ENCODE results near the gene SLCO2B1.

SLCO2B1 gene

DNA sequence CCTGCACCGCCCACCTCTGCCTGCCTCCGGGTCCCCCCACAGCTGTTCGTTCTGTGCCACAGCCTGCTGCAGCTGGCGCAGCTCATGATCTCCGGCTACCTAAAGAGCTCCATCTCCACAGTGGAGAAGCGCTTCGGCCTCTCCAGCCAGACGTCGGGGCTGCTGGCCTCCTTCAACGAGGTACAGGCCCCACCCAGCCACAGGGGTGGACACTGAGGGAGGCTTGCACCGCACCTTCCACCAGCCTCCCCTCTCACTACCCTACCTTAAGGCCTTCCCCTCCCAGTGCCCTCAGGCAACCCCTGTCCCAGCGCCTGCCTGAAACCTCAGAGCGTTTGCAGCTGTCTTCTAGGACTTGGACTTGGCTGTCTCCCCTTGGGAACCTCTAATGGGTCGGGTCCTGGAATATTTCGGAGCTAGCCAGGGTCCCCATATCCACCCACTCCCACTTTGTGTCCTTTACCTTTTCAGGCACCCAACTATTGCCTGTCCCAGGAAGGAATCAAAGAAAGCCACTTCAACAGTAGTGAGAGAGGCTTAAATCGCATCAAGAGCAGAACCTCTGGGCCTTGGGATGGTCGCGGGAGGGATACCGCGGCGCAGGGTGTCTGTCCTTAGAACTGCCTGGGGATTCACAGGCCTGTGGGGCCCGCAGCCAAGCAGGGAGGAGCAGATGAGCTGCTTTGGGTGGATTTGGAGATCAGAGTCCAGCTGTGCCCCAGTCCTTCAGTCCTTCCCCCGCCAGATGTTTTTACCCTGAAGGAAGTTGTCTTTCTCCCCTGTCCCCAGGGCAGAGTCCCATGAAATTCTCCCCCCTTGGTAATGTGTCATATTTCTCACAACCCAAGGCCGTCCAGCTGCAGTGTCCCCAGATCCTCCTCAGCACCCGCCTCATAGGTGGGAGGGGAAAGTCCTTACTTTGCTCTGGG, 13.3 kb downstream of the SLCO2B1 start:
- DNase-seq, result no peak

DNA sequence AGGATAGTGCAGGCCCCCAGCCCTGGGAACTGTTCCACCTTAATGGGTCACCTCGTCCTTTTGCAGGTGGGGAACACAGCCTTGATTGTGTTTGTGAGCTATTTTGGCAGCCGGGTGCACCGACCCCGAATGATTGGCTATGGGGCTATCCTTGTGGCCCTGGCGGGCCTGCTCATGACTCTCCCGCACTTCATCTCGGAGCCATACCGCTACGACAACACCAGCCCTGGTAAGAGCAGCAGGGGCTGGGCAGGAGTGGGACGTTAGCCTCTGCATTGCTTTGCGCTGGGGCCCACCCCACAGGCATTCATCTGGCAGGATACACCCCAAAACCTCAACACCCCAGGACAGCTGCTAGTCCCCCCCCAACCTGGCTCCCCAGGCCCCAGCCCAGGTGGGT, 14.8 kb downstream of the SLCO2B1 start:
- DNase-seq, result no peak

DNA sequence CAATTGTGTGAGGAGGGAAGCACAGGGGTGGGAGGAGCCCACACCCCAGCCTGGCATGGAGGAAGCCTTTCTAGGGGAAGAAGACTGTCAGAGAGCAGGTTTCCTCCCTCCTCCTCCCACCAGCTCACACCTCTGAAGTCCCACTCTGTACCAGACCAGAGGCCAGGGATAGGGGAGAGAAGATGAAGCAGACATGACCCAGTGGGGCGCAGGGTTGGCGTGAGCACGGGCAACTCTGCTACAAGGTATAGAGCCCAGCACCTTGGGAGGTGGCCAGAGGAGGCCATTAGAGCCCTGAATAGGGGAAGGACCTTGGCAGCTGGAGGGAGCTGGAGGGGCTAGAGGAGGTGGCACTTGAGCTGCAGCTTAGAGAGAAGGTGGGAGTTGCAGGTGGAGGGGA, 15.9 kb downstream of the SLCO2B1 start:
- DNase-seq, result no peak

DNA sequence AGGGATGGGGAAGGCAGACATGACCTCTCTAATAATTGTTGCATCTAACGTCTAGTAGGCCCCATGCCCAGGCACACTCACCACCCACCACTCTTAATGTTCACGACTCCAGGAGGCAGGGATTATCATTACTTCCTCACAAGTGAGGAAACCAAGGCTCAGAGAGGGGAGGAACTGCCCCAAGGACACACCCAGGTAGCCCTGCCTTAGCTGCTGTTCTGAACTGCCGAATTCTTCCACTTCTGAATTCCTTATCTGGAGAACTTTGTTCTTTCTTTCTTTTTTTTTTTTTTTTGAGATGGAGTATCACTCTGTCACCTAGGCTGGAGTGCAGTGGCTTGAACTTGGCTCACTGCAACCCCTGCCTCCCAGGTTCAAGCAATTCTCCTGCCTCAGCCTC, 16.7 kb downstream of the SLCO2B1 start:
- DNase-seq, result no peak

DNA sequence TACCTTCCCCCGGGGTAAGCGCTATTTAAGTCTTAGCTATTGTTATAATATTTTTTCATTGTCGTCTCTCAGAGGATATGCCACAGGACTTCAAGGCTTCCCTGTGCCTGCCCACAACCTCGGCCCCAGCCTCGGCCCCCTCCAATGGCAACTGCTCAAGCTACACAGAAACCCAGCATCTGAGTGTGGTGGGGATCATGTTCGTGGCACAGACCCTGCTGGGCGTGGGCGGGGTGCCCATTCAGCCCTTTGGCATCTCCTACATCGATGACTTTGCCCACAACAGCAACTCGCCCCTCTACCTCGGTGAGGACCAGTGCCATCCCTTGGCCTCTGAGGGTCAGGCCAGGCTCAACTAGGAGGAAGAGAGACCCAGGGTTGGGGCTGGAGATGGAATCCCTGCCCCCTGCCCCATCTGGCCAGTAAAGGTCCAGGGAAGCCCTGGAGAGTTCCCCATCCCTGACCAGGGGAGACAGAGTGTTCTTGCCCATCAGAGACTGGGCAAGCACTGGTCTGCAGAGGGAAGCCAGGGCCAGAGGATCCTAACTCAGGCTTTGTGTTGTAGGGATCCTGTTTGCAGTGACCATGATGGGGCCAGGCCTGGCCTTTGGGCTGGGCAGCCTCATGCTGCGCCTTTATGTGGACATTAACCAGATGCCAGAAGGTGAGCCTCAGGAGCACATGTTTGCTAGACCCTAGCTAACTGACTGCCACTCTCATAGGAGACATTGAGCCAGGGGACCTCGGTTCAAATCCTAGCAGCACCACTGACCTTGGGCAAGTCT, 18.4 kb downstream of the SLCO2B1 start:
- no peak for DNase-seq

DNA sequence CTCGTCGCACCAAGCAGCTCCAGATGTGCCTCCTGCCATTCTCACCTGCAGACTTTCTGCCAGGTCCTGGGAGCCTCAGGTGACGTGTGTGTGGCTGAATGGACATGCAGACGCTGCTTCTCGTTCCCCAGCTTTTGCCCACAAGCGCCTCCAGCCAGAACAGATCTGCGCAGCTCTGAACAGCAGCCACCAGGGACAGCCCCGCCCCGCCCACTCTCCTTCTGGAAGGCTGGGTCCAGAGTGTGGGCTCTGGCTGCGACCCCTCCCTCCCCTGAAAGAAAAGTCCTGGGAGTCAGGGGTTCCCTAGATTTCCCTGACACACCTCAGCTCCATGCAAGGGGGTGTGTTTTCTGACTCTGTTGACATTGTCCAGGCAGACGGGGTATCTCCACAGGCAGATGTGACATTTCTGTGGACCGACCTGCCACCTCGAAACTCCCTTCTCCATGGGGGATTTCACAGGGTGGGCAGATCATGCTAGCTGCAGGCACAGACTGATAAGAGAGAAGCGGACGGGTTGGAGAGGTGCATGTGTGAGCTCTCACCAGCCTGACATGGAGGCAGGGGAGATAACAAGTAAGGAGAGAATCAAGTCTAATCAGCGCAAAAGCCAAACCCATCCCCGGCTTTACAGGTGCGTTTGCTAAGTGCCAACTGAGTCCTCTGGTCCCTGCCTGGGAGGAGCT, 19.8 kb downstream of the SLCO2B1 start:
- no peak for DNase-seq

DNA sequence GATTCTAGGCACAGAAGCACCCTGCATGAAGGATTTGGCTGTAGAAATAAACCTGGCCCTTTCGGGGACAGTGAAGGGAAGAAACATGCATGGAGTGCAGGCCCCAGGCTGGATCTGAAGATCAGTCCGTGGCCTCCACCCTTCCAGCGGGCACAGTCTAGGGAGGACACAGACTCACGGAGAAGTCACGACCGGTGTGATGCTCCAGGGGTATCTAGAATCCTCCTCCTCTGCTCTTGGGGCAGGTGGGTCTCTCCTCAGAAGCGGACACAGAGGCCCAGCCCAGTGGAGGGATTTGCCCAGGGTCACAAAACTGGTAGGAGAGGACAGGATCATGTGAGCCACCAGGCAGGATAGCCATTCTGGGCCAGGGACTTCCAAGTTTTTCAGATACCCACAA, 22.4 kb downstream of the SLCO2B1 start:
- no peak for DNase-seq

DNA sequence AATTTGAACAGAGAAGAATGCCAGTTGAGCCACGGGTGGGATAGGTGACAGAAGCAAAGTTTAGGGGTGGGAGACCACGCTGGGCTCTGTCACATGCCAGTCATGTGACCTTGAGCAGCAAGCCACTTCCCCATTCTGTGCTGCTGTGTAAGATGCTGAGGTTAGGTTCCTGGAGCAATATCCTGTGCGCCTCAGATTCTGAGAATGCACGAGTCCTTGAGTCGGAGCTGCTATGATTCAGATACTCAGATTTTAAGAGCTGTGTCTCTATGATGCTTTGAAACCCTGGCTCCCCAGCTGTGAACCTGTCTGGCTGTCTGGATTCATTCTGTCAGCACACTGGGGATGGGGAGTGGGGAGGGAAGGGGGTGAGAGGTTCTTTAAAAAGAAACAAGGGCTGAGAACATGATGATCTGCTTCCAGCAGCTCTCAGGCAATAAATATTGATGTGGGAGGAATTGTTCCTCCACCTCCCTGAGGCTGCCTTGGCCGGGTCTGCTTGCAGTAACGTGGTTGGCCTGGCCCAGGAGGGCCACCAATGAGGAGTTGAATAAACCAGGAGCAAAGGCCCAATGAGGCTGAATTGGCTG, 24.0 kb downstream of the SLCO2B1 start:
- no peak for DNase-seq

DNA sequence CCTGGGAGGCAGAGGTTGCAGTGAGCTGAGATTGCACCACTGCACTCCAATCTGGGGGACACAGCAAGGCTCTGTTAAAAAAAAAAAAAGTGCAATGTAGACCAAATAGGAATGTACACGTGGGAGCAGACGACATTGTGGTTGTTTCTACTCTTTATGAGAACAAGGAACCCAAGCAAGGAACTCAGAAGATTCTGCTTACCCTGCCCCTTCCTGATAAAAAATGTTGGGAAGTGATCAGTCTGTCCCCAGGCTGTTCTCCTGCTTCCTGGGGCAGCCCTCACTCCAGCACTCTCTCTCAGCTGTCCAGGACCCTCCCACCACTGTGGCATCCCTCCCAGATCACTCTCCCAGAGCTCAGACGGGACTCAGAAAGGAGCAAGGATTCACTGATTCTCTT, 31.8 kb downstream of the SLCO2B1 start:
- no peak for DNase-seq

DNA sequence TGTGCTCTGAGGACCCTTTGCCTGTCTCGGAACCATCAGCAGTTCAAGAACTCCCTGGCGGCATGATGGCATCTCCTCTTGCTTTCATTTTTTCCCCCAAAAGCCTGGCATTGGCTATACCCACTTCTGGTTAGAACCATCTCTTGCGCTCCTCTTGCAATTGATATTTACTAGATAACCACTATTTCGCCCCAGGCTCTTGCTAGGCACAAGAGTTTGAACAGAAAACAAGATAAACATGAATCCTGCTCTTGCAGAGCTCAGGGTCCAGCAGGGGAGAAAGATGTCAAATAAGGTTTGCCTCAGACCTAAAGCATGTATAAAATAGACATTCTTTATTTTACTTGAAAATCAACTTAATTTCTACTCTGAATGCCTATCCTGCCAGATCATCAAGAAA, 33.1 kb downstream of the SLCO2B1 start:
- no peak for DNase-seq

DNA sequence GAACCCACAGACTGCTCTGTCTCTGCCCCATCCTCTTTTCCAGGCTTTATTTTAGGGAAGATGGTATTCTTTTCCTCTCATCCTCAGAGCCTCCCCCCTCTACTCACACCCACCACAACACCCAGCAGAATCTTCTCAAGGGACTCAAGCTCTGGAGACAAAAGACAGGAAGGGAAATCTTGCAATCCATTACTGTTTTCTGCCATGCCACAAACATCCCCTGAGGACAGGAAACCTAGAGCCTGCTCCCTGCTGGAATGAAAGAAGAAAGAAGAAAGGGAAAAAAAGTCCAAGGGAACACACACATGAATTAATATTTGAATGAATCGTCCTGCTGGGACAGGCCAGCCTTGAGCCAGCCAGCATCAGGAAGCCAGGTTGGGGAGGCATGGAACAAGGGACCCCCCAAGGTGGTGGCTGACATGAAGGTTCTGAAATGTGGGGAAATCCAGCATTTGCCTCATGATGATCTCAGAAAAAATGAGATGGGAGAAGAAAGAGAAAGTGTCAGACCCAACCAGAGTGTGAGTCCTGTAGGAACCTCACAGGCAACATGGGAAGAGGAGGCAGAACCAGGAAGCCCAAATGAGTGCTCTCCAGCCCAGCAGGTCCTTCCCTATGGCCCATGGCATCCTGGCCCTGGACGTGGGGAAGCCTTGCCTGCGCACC, 34.0 kb downstream of the SLCO2B1 start:
- no peak for DNase-seq

DNA sequence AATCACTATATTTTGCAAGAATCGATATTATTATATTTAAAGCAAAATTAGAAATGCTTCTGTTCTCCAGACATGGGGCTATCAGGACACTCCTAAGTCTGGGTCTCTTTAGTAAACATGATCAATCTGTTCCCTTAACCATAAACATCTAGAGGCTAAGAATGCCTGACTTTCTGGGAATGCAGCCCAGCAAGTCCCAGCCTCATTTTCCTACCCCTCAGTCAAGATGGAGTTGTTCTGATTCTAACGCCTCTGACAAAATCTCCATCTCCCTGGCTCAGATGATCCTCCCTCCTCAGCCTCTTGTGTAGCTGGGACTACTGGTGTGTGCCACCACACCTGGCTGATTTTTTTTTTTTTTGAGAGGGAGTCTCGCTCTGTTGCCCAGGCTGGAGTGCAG, 35.0 kb downstream of the SLCO2B1 start:
- no peak for DNase-seq

DNA sequence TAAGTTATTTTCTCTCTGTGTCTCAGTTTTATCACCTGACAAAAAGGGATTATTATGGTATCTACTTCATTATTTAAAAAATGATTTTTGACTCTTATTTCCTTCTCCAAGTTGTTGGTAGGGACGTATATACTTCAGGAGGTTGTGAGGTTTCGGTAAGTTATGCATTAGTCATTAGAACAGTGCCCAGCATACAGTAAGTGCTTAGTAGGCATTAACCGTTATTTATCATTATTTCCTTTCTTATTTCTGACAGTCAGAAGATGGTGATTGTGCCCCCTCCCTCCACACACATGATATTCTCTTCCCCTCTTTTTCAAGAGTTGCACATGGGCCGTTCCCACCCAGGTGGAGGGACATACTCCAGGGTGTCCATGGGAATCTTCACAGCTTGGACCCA, 36.1 kb downstream of the SLCO2B1 start:
- no peak for DNase-seq

DNA sequence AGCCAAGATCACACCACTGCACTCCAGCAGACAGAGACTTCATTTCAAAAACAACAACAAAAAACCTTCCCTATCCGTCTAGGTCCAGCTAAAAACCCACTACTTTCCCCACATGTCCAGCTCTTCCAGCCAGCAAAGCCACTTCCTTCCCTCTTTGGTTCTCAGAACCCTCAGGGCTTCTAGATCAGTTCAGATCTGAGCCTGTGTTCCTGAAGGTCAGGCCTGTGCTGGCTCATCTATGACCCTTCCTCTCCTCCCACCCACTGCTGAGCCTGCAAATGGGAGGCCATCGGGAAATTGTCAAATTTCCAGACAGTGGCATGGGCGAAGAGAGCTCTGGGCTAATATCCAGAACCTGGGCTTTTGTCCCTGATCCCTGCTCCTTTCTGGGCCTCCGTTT, 37.8 kb downstream of the SLCO2B1 start:
- DNase-seq, result no peak

DNA sequence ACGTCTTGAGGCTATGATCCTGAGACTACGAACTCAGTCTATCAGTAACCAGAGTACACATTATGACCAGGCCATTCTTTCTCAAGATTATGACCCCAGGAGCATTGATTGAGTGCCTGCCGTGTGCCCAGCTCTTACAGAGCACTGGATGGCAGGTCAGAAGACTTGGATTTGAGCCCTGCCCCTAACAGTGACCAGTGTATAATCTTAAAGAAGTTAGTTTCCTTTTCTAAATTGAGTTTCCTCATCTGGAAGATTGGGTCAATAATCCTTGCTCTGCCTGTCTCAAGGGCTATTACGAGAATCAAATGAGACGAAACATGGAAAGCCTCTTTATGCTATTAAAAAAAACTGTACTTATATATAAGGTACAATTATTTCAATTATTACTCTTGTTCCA, 38.2 kb downstream of the SLCO2B1 start:
- no peak for DNase-seq

DNA sequence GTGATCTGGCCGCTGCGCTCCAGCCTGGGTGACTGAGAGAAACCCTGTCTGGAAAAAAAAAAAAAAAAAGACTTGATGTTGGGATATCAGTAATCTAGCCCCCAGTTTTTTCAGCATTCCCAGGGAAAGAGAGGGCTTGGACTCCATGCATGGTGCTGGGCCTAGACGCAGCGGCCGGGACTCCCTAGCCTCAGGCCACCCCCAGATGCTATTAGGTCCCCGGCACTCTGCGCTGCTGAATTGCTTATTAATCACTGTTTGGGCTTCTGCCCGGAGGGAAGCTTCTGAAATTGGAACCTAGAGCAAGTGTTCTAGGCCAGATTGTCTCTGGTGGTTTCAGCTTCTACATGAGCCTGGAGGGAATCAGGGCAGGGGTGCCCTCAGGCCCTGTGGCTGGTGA, 39.0 kb downstream of the SLCO2B1 start:
- no peak for DNase-seq

DNA sequence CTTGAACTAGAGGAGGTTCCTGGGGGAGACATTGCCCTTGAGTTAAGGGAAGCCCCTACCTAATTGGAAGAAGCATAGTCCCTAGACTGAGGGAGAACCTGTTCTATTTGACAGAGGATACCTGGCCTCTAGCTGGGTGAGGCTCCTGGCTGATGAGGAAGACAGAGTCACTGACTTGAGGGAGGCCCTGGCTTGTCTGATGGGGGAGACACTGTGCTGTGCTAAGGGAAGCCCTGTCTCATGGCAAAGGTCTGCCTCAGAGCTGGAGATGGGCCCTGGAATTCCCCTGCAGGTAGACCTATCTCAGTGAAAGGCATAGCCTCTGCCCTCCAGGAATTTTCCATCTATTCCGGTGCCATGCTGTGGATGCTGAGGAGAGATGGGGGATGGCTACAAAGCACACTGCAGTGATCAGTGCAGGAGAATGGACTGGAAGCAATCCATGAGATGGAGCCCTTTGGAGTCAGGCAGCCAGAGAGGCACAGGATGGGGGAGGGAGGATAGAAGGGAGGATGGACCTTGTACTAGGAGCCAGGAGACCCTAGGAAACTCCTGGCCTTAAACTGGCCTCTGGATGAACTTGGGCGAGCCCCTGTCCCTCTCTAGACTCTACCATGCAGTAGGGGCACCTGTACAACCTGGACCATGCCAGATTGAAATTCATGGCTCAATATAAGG, 39.9 kb downstream of the SLCO2B1 start:
- no peak for DNase-seq

DNA sequence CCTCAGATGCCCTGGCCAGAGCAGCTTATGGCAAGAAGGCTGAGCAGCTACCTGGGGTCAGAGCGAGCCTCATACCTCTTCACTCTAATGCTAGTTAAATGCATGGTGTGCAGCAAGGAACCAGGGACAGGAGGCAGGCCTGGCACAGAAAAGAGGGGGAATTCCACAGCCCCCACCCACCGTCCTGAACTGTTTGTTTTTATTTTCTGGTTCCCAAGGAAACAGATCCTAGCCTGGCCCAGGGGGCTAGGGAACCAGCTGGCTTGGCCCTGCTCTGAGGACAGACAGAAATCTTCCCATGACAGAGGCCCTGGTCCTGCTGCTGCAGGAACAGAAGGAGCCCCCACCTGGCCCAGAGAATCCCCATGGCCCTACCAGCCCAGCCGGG, 40.4 kb downstream of the SLCO2B1 start:
- no peak for DNase-seq

DNA sequence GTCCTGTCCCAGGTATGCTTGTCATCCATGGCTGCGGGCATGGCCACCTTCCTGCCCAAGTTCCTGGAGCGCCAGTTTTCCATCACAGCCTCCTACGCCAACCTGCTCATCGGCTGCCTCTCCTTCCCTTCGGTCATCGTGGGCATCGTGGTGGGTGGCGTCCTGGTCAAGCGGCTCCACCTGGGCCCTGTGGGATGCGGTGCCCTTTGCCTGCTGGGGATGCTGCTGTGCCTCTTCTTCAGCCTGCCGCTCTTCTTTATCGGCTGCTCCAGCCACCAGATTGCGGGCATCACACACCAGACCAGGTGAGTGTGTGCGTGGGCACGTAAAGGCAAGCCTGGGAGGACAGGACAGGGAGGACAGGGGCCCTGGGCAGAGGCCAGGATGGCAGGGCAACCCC, 42.4 kb downstream of the SLCO2B1 start:
- DNase-seq, result no peak

DNA sequence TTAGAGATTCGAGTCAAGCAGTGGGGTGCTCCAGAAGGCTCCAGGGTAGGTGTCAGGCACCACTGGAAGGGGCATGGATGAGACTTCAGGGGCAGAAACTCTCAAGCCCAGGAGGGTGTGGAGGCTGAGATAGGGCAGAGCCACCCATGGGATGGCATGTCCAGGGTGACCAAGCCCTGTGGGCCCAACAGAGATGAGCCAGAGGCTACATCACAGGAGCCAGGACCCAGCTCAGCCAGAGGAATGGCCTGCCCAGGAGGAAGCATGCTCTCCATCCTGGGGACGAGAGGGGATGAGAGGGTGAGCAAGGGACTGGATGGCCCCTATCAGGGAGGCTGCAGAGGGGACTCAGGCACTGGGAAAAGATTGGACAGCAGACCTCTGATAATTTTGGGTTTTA, 42.8 kb downstream of the SLCO2B1 start:
- no peak for DNase-seq

DNA sequence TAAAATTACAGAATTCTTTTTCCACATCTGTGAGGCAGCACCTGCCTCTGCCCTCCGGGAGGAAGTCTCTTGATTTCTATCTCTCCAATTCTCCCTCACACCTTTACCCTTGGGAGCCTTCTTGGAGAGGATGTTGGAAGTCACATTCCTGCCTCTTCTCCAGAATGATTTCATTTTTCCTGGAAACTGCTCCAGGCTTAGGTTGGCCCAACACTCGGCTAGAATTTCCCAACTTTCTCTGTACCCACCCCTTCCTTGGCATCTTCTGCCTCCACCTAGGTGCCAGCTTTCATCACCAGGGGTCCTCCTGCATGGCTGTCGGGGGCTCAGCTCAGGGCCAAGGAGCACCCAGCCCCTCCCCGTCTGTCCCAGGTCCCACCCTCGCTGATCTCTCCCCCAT, 43.2 kb downstream of the SLCO2B1 start:
- no peak for DNase-seq
